ENCODE data around the gene BMP8A.

DNA sequence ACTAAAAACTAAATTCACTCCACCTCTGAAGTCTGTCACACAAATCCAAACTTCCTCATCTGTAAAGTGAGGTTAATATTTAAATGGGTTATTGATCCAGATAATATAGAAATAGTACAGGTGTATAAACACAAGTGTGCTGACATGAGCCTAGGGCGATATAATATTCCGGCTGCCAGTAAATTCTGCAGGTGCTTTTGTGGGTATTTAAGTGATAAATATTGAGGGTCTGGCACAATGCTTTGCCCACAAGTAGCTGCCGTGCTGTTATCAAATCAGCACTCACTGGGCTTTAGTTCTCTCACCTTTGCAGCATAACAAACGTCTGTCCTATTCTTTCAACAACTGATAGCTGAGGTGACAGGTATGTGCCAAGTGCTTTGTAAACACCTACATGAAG, 77.6 kb downstream of the BMP8A start:
- TF ChIP-seq, protein P1, sequence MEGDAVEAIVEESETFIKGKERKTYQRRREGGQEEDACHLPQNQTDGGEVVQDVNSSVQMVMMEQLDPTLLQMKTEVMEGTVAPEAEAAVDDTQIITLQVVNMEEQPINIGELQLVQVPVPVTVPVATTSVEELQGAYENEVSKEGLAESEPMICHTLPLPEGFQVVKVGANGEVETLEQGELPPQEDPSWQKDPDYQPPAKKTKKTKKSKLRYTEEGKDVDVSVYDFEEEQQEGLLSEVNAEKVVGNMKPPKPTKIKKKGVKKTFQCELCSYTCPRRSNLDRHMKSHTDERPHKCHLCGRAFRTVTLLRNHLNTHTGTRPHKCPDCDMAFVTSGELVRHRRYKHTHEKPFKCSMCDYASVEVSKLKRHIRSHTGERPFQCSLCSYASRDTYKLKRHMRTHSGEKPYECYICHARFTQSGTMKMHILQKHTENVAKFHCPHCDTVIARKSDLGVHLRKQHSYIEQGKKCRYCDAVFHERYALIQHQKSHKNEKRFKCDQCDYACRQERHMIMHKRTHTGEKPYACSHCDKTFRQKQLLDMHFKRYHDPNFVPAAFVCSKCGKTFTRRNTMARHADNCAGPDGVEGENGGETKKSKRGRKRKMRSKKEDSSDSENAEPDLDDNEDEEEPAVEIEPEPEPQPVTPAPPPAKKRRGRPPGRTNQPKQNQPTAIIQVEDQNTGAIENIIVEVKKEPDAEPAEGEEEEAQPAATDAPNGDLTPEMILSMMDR (conservative IDR thresholded peaks at IDR 0.05; ENCODE audit: low read depth, low read length) = no peak
- no peak for TF ChIP-seq EZH2 (IDR thresholded peaks at IDR 0.05; ENCODE audit: low read length, unreplicated experiment)

Data from PC-3 (cell line).